OCI-LY7 (cell line): ENCODE results near the gene CDK15.

ENCODE experiments used
- EZH2phosphoT487 ChIP-seq: fragments of 200-600 bp; sonication (generic); IDR thresholded peaks from 2 replicates; pipeline ENCODE4 v1.6.1; 2018; ENCODE audit warnings: low read depth, borderline replicate concordance, mild to moderate bottlenecking, mixed run types, antibody characterized with exemption, low read length, moderate library complexity, mixed read lengths
- TF ChIP-seq, protein P1 (sequence below): fragments of 200-600 bp; sonication (generic); conservative IDR thresholded peaks from 2 replicates; pipeline ENCODE4 v1.5.1; 2014; ENCODE audit warnings: mild to moderate bottlenecking, antibody characterized with exemption, low read length, moderate library complexity, mixed read lengths

DNA sequence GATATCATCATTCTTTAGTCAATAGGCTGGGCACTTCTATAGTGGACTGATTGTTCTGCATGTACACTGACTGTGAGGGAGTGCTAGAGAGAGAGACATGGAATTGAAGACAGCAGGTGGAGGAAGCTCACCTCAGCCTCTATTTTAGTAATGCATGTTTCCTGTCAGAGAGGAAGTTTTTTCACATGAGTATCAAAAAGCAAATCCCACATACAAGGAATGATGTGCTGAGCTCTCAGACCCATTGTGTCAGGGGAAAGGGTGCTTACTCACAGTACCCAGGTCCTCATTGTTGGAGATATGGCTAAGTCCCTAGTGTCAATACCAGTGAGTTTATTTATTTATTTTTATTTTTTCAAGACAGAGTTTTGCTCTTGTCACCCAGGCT lies 9.9 kb upstream of the CDK15 start:
- TF ChIP-seq, protein P1, sequence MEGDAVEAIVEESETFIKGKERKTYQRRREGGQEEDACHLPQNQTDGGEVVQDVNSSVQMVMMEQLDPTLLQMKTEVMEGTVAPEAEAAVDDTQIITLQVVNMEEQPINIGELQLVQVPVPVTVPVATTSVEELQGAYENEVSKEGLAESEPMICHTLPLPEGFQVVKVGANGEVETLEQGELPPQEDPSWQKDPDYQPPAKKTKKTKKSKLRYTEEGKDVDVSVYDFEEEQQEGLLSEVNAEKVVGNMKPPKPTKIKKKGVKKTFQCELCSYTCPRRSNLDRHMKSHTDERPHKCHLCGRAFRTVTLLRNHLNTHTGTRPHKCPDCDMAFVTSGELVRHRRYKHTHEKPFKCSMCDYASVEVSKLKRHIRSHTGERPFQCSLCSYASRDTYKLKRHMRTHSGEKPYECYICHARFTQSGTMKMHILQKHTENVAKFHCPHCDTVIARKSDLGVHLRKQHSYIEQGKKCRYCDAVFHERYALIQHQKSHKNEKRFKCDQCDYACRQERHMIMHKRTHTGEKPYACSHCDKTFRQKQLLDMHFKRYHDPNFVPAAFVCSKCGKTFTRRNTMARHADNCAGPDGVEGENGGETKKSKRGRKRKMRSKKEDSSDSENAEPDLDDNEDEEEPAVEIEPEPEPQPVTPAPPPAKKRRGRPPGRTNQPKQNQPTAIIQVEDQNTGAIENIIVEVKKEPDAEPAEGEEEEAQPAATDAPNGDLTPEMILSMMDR: no peak
- no peak for TF ChIP-seq EZH2phosphoT487
